Mucosa of stomach (tissue), 1 donor: ENCODE results near the gene ZRSR2.
"Not testable (repeated sequence)": the region's sequence is repeated elsewhere in the genome, so short reads cannot be mapped to it uniquely, and the experiment has no call there.

Experiments used
- H3K27me3 ChIP-seq: one replicate; pipeline ENCODE4 v1.7.0; 2013; ENCODE audit warnings: mild to moderate bottlenecking, low read length; ENCODE audit not compliant: control insufficient read depth, insufficient read depth
- H3K36me3 ChIP-seq: one replicate; pipeline ENCODE4 v1.7.0; 2013; ENCODE audit warnings: low read length; ENCODE audit not compliant: control insufficient read depth, insufficient read depth
- H3K4me1 ChIP-seq: one replicate; pipeline ENCODE4 v1.7.0; 2013; ENCODE audit warnings: mild to moderate bottlenecking, low read length; ENCODE audit not compliant: control insufficient read depth, insufficient read depth
- H3K4me3 ChIP-seq: one replicate; pipeline ENCODE4 v1.7.0; 2013; ENCODE audit warnings: low read length
- H3K9ac ChIP-seq: one replicate; pipeline ENCODE4 v1.7.0; 2013; ENCODE audit warnings: mild to moderate bottlenecking, low read length, moderate library complexity
- H3K9me3 ChIP-seq: one replicate; pipeline ENCODE4 v1.7.0; 2013; ENCODE audit warnings: mild to moderate bottlenecking, low read length, moderate library complexity; ENCODE audit not compliant: control insufficient read depth
- donor health status: Pancreatic carcinoma.

The ZRSR2 gene

DNA sequence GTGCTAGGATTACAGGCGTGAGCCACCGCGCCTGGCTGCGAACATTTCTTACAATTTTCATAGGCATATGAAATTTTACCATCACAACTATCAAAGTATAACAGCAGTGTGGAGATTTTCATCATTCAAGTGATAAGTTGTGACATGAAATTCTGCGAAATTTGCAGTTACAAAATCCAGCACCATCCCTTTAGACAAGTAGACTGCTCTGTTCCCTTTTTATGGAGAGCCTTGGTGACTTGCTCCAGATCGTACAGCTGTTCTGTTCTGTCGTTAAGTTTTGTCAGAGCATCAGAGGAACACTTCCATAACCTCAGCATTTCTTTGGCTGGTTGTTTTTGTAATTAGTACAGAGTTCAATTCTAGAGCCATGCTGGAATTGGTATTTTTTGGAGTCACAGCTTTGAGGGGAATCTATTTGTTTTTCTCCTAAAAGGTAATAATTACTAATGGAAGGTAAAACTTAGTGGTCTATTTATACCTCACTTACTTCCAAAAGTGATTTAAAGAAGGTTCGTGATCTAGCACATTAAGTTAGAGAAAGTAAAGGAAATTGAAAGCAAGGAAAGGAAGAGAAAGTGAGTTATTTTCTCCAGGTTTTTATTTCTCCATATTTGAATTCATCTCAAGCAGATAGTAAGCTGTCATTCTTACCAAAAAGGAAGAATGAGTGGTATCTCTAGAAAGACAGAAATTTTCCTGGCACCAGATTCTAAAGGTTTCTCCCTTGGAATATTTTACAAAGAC lies 22.1 kb downstream of the ZRSR2 start:
- Histone ChIP-seq H3K9ac (no peak overlapping the region), H3K4me1 (no peaks in the 10 kb centered on the region), H3K4me3 (no peak overlapping the region), H3K9me3 (no peaks in the 10 kb centered on the region), H3K36me3 (no peaks in the 10 kb centered on the region), H3K27me3 (no peaks in the 10 kb centered on the region)

DNA sequence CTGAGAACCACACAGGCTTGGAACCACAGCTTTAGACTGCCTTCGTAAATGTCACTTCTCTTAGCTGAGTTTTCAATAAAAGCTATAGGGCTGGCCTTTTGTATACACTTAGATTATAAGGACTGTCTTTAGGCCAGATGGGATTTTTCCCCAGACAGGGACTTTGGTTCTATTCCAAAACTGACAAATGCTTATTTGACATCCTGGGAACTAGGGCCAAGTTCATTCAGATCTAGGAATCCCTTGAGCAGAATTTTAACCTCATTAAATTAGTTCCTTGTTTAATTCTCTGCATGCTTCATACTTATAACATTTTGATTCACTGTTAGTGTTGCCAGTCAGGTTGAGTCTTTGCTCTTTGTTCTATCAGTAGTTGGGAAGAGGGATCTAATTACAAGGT lies 23.1 kb downstream of the ZRSR2 start:
- Histone ChIP-seq H3K4me1 (no peaks in the 10 kb centered on the region), H3K9ac (no peak overlapping the region), H3K36me3 (no peaks in the 10 kb centered on the region), H3K4me3 (no peak overlapping the region), H3K9me3 (no peaks in the 10 kb centered on the region), H3K27me3 (no peaks in the 10 kb centered on the region)

DNA sequence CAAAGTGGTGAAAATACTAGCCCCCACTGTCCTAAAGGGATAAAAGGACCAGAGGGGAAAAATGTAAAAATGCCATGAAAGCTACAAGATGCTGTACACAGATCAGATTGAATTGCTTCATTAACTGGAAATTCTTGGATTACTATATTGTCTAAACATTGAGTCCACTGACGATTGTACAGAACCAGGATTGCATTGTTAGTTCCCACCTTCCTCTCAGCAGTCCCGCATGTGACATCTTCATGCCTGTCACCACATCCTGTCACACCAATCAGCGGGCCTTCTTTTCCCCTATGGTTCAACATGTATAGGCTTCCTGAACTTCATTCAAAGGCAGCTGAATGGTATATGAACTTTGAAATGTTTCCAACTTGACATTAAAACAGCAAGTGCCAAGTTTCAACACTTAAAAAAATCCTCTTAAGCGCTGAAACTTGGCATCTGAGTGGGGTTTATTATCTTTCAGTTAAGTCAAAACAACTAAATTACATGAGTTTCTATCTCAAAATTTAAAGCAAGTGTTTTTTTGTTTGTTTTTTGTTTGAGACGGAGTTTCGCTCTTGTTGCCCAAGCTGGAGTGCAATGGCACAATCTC lies 24.6 kb downstream of the ZRSR2 start:
- Histone ChIP-seq H3K9ac (no peak overlapping the region), H3K4me3 (no peak overlapping the region), H3K27me3 (no peaks in the 10 kb centered on the region), H3K9me3 (no peaks in the 10 kb centered on the region), H3K36me3 (no peaks in the 10 kb centered on the region), H3K4me1 (no peaks in the 10 kb centered on the region)

DNA sequence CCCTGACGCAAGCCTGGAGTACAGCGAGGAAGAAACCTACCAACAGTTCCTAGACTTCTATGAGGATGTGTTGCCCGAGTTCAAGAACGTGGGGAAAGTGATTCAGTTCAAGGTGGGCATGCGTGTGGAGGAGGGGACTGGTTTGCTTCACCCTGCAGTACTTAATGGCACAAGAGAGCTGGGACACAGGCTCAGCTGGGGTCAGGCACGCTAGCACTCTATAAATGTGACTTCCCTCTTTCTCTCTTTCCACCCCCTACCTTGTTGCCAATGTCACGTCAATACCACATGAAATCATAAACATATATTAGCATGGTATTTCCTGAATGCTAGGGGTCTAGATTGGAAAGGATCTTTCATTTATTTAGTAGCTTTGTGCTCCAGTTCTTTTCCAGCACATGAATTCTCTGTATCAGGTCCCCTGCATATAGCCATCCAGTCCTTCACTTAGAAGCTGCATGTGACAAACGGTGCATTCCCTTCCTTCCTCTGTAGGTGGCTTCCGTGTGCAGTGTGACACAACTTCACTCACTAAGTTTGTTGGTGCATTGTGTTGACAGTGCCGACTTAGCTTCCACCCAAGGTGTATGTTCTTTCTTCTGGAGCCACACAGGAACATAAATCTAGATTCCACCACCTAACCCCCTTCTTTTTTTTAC lies 25.6 kb downstream of the ZRSR2 start:
- Histone ChIP-seq H3K9ac (no peak overlapping the region), H3K9me3 (no peaks in the 10 kb centered on the region), H3K36me3 (no peaks in the 10 kb centered on the region), H3K4me1 (no peaks in the 10 kb centered on the region), H3K27me3 (no peaks in the 10 kb centered on the region), H3K4me3 (no peak overlapping the region)

DNA sequence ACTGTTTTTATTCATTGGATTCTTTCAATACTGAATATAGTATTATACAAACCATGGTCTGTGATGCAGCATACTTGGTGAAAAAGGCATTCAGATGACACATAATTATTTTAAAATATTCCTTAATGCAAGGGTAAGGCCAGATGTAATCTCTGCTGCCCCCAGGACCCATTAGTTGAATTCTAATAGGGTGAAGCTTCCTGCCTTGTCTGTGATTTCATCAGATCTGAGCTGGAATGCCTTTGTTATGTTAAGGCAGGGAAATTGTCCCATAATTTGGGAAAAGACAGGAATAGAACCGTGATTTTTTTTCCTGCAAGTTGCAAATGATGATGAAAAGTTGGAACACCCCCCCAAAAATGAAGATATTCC lies 26.1 kb downstream of the ZRSR2 start:
- no peaks in the 10 kb centered on the region for H3K4me1 ChIP-seq
- no peaks in the 10 kb centered on the region for H3K36me3 ChIP-seq
- no peaks in the 10 kb centered on the region for H3K9me3 ChIP-seq
- H3K4me3 ChIP-seq: no peak overlapping the region
- no peaks in the 10 kb centered on the region for H3K27me3 ChIP-seq
- H3K9ac ChIP-seq: no peak overlapping the region

DNA sequence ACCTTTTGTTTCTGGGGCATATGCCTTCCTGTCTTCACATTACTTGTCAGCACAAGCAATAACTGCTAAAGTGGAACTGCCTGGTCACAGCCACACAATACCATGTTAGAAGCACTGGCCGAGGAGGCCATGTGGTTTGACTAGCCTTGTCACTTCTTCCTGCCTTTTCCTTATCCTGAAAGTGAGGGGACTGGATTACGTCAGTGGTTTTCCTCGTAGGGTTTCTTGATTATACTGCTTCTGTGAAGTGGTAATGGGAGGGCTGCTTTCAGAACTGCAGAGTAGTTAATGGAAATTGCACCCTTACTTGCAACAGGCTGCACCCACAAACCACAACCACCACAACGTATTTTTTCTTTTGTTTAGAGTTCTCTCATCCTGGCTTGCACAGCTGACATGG lies 26.6 kb downstream of the ZRSR2 start:
- H3K9me3 ChIP-seq: no peaks in the 10 kb centered on the region
- H3K9ac ChIP-seq: no peak overlapping the region
- no peaks in the 10 kb centered on the region for H3K27me3 ChIP-seq
- H3K4me3 ChIP-seq: no peak overlapping the region
- H3K36me3 ChIP-seq: no peaks in the 10 kb centered on the region
- H3K4me1 ChIP-seq: no peaks in the 10 kb centered on the region

- H3K27me3 ChIP-seq: no peaks in the 10 kb centered on the region
- no peak overlapping the region for H3K4me3 ChIP-seq
- no peaks in the 10 kb centered on the region for H3K36me3 ChIP-seq
- no peaks in the 10 kb centered on the region for H3K9me3 ChIP-seq
- no peak overlapping the region for H3K9ac ChIP-seq
- no peaks in the 10 kb centered on the region for H3K4me1 ChIP-seq
Measured at GRCh38 chrX:15820106-15821073, 30.1 kb downstream of the ZRSR2 start.

GRCh38 chrX:15822922-15823321 lies 32.6 kb downstream of the ZRSR2 start:
- Histone ChIP-seq H3K9me3 (no peaks in the 10 kb centered on the region), H3K4me1 (no peaks in the 10 kb centered on the region), H3K36me3 (no peaks in the 10 kb centered on the region), H3K27me3 (no peaks in the 10 kb centered on the region), H3K4me3 (no peak overlapping the region), H3K9ac (no peak overlapping the region)

DNA sequence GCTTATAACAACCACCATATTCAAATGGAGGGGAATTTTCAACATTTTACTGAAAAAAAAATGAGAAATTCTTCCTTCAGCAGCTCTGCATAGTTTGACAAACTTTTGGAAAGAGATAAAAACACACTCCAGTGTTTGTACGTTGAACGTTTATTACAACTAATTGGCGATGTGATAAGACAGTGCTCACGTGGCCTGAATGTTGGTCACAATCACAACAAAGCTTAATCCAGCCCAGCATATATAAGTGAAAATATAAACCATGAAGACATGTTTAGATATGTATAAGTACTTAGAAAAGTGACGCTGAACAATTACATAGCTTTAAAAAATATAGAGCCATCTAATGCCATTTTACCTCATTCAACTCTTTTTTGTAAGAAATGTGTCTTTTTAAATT lies 35.7 kb downstream of the ZRSR2 start:
- no peak overlapping the region for H3K4me3 ChIP-seq
- H3K9ac ChIP-seq: no peak overlapping the region
- no peaks in the 10 kb centered on the region for H3K4me1 ChIP-seq
- no peaks in the 10 kb centered on the region for H3K27me3 ChIP-seq
- no peaks in the 10 kb centered on the region for H3K9me3 ChIP-seq
- no peaks in the 10 kb centered on the region for H3K36me3 ChIP-seq

GRCh38 chrX:15829217-15829616 lies 38.9 kb downstream of the ZRSR2 start:
- Histone ChIP-seq H3K9me3 (no peaks in the 10 kb centered on the region), H3K36me3 (no peaks in the 10 kb centered on the region)

GRCh38 chrX:15831347-15831746 lies 41.1 kb downstream of the ZRSR2 start:
- H3K36me3 ChIP-seq, H3K9me3 ChIP-seq, H3K4me3 ChIP-seq, H3K4me1 ChIP-seq, H3K27me3 ChIP-seq, H3K9ac ChIP-seq: not testable (repeated sequence)

More at GRCh38 chrX:15829217-15829616, 38.9 kb downstream of the ZRSR2 start:
- Histone ChIP-seq H3K9ac (no peak overlapping the region), H3K27me3 (no peaks in the 10 kb centered on the region), H3K4me3 (no peak overlapping the region), H3K4me1 (no peaks in the 10 kb centered on the region)

GRCh38 chrX:15834053-15834452 lies 43.8 kb downstream of the ZRSR2 start:
- no peaks in the 10 kb centered on the region for H3K4me1 ChIP-seq
- H3K9ac ChIP-seq: no peak overlapping the region
- no peaks in the 10 kb centered on the region for H3K36me3 ChIP-seq
- H3K4me3 ChIP-seq: no peak overlapping the region
- H3K9me3 ChIP-seq: no peaks in the 10 kb centered on the region
- H3K27me3 ChIP-seq: no peaks in the 10 kb centered on the region
